SK-N-SH treated with all-trans-retinoic acid at 6 μM for 48 hours (cell line): ENCODE results near the gene UNC13B.

Experiments
- ATAC-seq: fragments of 200-7000 bp; cut with Tn5 transposase; 3 replicates; pipeline ENCODE4 v1.9.1; 2020; ENCODE audit warnings: mild to moderate bottlenecking, moderate library complexity
- ARNTL ChIP-seq: fragments of 450-650 bp; formaldehyde crosslinking; IDR thresholded peaks from 2 replicates; pipeline ENCODE4 v1.5.0; 2020; ENCODE audit warnings: low read depth, mild to moderate bottlenecking, moderate library complexity, borderline replicate concordance
- BACH2 ChIP-seq: fragments of 250-450 bp; sonication (Bioruptor Pico); IDR thresholded peaks from 2 replicates; pipeline ENCODE4 v1.9.0; 2021; ENCODE audit warnings: mild to moderate bottlenecking, borderline replicate concordance
- CSDC2 ChIP-seq: fragments of 250-450 bp; sonication (Bioruptor Pico); IDR thresholded peaks from 2 replicates; pipeline ENCODE4 v1.5.0; 2020; ENCODE audit warnings: mild to moderate bottlenecking, moderate library complexity
- CSRNP3 ChIP-seq: fragments of 250-450 bp; sonication (Bioruptor Pico); IDR thresholded peaks from 2 replicates; pipeline ENCODE4 v1.5.1; 2021; ENCODE audit warnings: mild to moderate bottlenecking, moderate library complexity
- ESRRG ChIP-seq: fragments of 250-450 bp; sonication (Bioruptor Pico); IDR thresholded peaks from 2 replicates; pipeline ENCODE4 v1.6.1; 2021; ENCODE audit warnings: mild to moderate bottlenecking
- ISL1 ChIP-seq: fragments of 250-450 bp; sonication (Bioruptor Pico); IDR thresholded peaks from 2 replicates; pipeline ENCODE4 v2.1.2; 2022; ENCODE audit warnings: mild to moderate bottlenecking, moderate library complexity
- PATZ1 ChIP-seq: fragments of 250-450 bp; sonication (Bioruptor Pico); IDR thresholded peaks from 2 replicates; pipeline ENCODE4 v1.8.0; 2020; ENCODE audit warnings: mild to moderate bottlenecking, moderate library complexity, borderline replicate concordance
- PPARA ChIP-seq: fragments of 250-450 bp; sonication (Bioruptor Pico); IDR thresholded peaks from 2 replicates; pipeline ENCODE4 v1.5.0; 2020; ENCODE audit warnings: mild to moderate bottlenecking, borderline replicate concordance
- SNAI2 ChIP-seq: fragments of 250-450 bp; sonication (Bioruptor Pico); IDR thresholded peaks from 2 replicates; pipeline ENCODE4 v1.5.0; 2020; ENCODE audit warnings: mild to moderate bottlenecking, moderate library complexity
- TCF4 ChIP-seq: fragments of 250-450 bp; sonication (Bioruptor Pico); IDR thresholded peaks from 2 replicates; pipeline ENCODE4 v1.8.0; 2021; ENCODE audit warnings: mild to moderate bottlenecking, moderate library complexity, borderline replicate concordance
- TOX ChIP-seq: fragments of 250-450 bp; sonication (Bioruptor Pico); IDR thresholded peaks from 2 replicates; pipeline ENCODE4 v1.8.0; 2021; ENCODE audit warnings: mild to moderate bottlenecking, moderate library complexity, borderline replicate concordance
- TSHZ2 ChIP-seq: fragments of 250-450 bp; sonication (Bioruptor Pico); IDR thresholded peaks from 2 replicates; pipeline ENCODE4 v1.5.0; 2020; ENCODE audit warnings: mild to moderate bottlenecking, moderate library complexity
- ZC3H10 ChIP-seq: fragments of 250-450 bp; sonication (Bioruptor Pico); IDR thresholded peaks from 2 replicates; pipeline ENCODE4 v1.5.1; 2021; ENCODE audit warnings: mild to moderate bottlenecking, moderate library complexity
- ZFP3 ChIP-seq: fragments of 250-450 bp; sonication (Bioruptor Pico); IDR thresholded peaks from 2 replicates; pipeline ENCODE4 v1.5.0; 2020; ENCODE audit warnings: mild to moderate bottlenecking, moderate library complexity
- ZFP30 ChIP-seq: fragments of 450-650 bp; formaldehyde crosslinking; IDR thresholded peaks from 2 replicates; pipeline ENCODE4 v1.5.0; 2022; ENCODE audit warnings: mild to moderate bottlenecking, moderate library complexity
- ZNF565 ChIP-seq: fragments of 450-650 bp; formaldehyde crosslinking; conservative IDR thresholded peaks from 2 replicates; pipeline ENCODE4 v1.5.0; 2020; ENCODE audit warnings: low read depth, mild to moderate bottlenecking, moderate library complexity
- ZNF8 ChIP-seq: fragments of 450-650 bp; formaldehyde crosslinking; IDR thresholded peaks from 2 replicates; pipeline ENCODE4 v1.5.0; 2020; ENCODE audit warnings: mild to moderate bottlenecking, moderate library complexity

UNC13B gene

GRCh38 chr9:35220659-35221338 is 59.0 kb downstream of the UNC13B start (continued):
- no peak for TF ChIP-seq PATZ1 (CRISPR knock-in tag)
- no peak for TF ChIP-seq ZNF565 (CRISPR knock-in tag)
- TF ChIP-seq, all 23 proteins: peak for 0

GRCh38 chr9:35225677-35226076 is 63.9 kb downstream of the UNC13B start:
- no peak for TF ChIP-seq BACH2
- TF ChIP-seq ZFP3 (CRISPR knock-in tag), result no peak
- TF ChIP-seq ZC3H10 (CRISPR knock-in tag), result no peak
- no peak for TF ChIP-seq ZFP30 (CRISPR knock-in tag)
- no peak for TF ChIP-seq SNAI2 (CRISPR knock-in tag)
- TF ChIP-seq ISL1 (CRISPR knock-in tag), result no peak
- no peak for TF ChIP-seq PPARA (CRISPR knock-in tag)
- TF ChIP-seq CSRNP3, result no peak
- TF ChIP-seq TCF4 (CRISPR knock-in tag), result no peak
- no peak for ATAC-seq

GRCh38 chr9:35226651-35227050 is 64.8 kb downstream of the UNC13B start:
- no peak for TF ChIP-seq CSRNP3
- no peak for TF ChIP-seq ARNTL (CRISPR knock-in tag)
- no peak for TF ChIP-seq TSHZ2 (CRISPR knock-in tag)
- no peak for ATAC-seq

- no peak for ATAC-seq
- no peak for TF ChIP-seq ESRRG (CRISPR knock-in tag)
- no peak for TF ChIP-seq TOX (CRISPR knock-in tag)
- TF ChIP-seq CSDC2 (CRISPR knock-in tag), result no peak
- TF ChIP-seq ZNF8 (CRISPR knock-in tag), result no peak
- no peak for TF ChIP-seq ZNF565 (CRISPR knock-in tag)
- no peak for TF ChIP-seq PATZ1 (CRISPR knock-in tag)
- TF ChIP-seq PPARA (CRISPR knock-in tag), result no peak
These were observed 65.5 kb downstream of the UNC13B start for GRCh38 chr9:35227284-35227683.
